H1 (cell line): ENCODE measurements around the gene LMX1B. TPM values are rescaled to one million over a fixed set of nuclear protein-coding genes. Genes with fewer than 3 reads are reported as not detected.

Experiments used
- CTCF ChIA-PET: fragments of 300-600 bp; sonication (Branson Sonifier 250); formaldehyde crosslinking; loops from one replicate; lab custom pipeline; 2021; ENCODE audit not compliant: partially characterized antibody; lab: Charles Lee
- POLR2A ChIA-PET: fragments of 300-600 bp; sonication (Branson Sonifier 250); formaldehyde crosslinking; loops from one replicate; lab custom pipeline; 2021; ENCODE audit warnings: inconsistent platforms; ENCODE audit not compliant: partially characterized antibody; lab: Charles Lee
- DNase-seq, 2 experiments: peaks; one replicate each; pipeline versions ENCODE4 v3.0.0 to v3.0.0-alpha.2; 2010 to 2022; ENCODE audit warnings: low spot score in 2 of 2, low read depth in 1 of 2, mixed read lengths in 1 of 2
- FAIRE-seq: peaks from 2 replicates; lab custom pipeline; 2011; peaks lifted over from hg19 to GRCh38; lab: Jason Lieb, UNC
- H2AFZ ChIP-seq: 2 replicates; pipeline ENCODE4 v1.8.1; 2012; ENCODE audit warnings: low read length, inconsistent platforms
- H2AK5ac ChIP-seq: 2 replicates; pipeline ENCODE4 v1.6.1; 2013; ENCODE audit warnings: low read depth, low read length
- H2BK120ac ChIP-seq: replicated peaks from 2 replicates; pipeline ENCODE3; 2013; ENCODE audit warnings: low read depth, low read length, inconsistent platforms
- H2BK12ac ChIP-seq: 2 replicates; pipeline ENCODE4 v1.6.1; 2013; ENCODE audit warnings: low read depth, low read length
- H2BK15ac ChIP-seq: 2 replicates; pipeline ENCODE4 v1.6.1; 2013; ENCODE audit warnings: low read length
- H2BK20ac ChIP-seq: 2 replicates; pipeline ENCODE4 v1.6.1; 2013; ENCODE audit warnings: low read length
- H2BK5ac ChIP-seq: 2 replicates; pipeline ENCODE4 v1.6.1; 2013; ENCODE audit warnings: low read depth, low read length
- H3K14ac ChIP-seq: 2 replicates; pipeline ENCODE4 v1.6.1; 2013; ENCODE audit warnings: inconsistent platforms; ENCODE audit not compliant: insufficient read length
- H3K18ac ChIP-seq: 2 replicates; pipeline ENCODE4 v1.6.1; 2013; ENCODE audit warnings: low read length; ENCODE audit errors: extremely low read depth
- H3K23ac ChIP-seq: 2 replicates; pipeline ENCODE4 v1.6.1; 2013; ENCODE audit warnings: inconsistent platforms; ENCODE audit not compliant: insufficient read length
- H3K23me2 ChIP-seq: 2 replicates; pipeline ENCODE4 v1.6.1; 2013; ENCODE audit warnings: low read depth, low read length
- H3K27ac ChIP-seq: 2 replicates; pipeline ENCODE4 v1.6.1; 2011; ENCODE audit warnings: low read depth, low read length, inconsistent platforms
- H3K27me3 ChIP-seq, 4 experiments: replicated peaks in 1 of 4; 1 replicate in 1 of 4; 2 replicates in 3 of 4; pipeline versions ENCODE4 v1.6.1 to v1.8.1; 2011 to 2013; ENCODE audit warnings: low read length in 3 of 4, mild to moderate bottlenecking in 3 of 4, inconsistent platforms in 2 of 4, mixed read lengths in 2 of 4, moderate library complexity in 1 of 4; ENCODE audit not compliant: control insufficient read depth in 3 of 4, insufficient read depth in 3 of 4; ENCODE audit errors: extremely low read depth in 1 of 4
- H3K36me3 ChIP-seq, 4 experiments: 2 replicates each; pipeline versions ENCODE4 v1.6.1 to v1.8.1; 2011 to 2013; ENCODE audit warnings: mild to moderate bottlenecking in 4 of 4, low read length in 3 of 4, moderate library complexity in 2 of 4, control low read depth in 1 of 4, inconsistent platforms in 1 of 4; ENCODE audit not compliant: insufficient read depth in 4 of 4, control insufficient read depth in 2 of 4
- H3K4ac ChIP-seq: replicated peaks from 2 replicates; pipeline ENCODE3; 2013; ENCODE audit warnings: low read length, low read depth, mixed read lengths, inconsistent platforms; ENCODE audit not compliant: insufficient read length
- H3K4me1 ChIP-seq, 4 experiments: replicated peaks in 1 of 4; 1 replicate in 1 of 4; 2 replicates in 3 of 4; pipeline versions ENCODE4 v1.6.1 to v1.8.1; 2011 to 2013; ENCODE audit warnings: low read length in 3 of 4, inconsistent platforms in 2 of 4, mixed read lengths in 1 of 4; ENCODE audit not compliant: insufficient read depth in 4 of 4, control insufficient read depth in 3 of 4
- H3K4me2 ChIP-seq, 2 experiments: 2 replicates each; pipeline versions ENCODE4 v1.6.1 to v1.8.1; 2011 to 2013; ENCODE audit warnings: low read depth in 2 of 2, low read length in 2 of 2, control low read depth in 1 of 2, inconsistent platforms in 1 of 2, mild to moderate bottlenecking in 1 of 2; ENCODE audit not compliant: insufficient read depth in 1 of 2
- H3K4me3 ChIP-seq, 4 experiments: fragments of 200-600, 300-600 bp in 1 of 4; sonication (generic), shearing (Covaris generic), sonication (Bioruptor Twin) in 1 of 4; 2 replicates each; pipeline versions ENCODE4 v1.5.1 to v1.8.1; 2011 to 2016; ENCODE audit warnings: low read length in 4 of 4, low read depth in 3 of 4, control low read depth in 2 of 4, inconsistent platforms in 2 of 4, mild to moderate bottlenecking in 2 of 4, mixed read lengths in 1 of 4, moderate library complexity in 1 of 4; ENCODE audit not compliant: insufficient read depth in 2 of 4; ENCODE audit errors: extremely low read depth in 1 of 4
- H3K56ac ChIP-seq: replicated peaks from 2 replicates; pipeline ENCODE3; 2013; ENCODE audit warnings: low read depth, mild to moderate bottlenecking, mixed read lengths, low read length, inconsistent platforms; ENCODE audit not compliant: insufficient read length
- H3K79me1 ChIP-seq: 2 replicates; pipeline ENCODE4 v1.6.1; 2013; ENCODE audit warnings: low read depth, low read length, control low read depth
- H3K79me2 ChIP-seq, 2 experiments: 2 replicates each; pipeline versions ENCODE4 v1.6.1 to v1.8.1; 2012 to 2013; ENCODE audit warnings: low read length in 2 of 2, mild to moderate bottlenecking in 2 of 2, inconsistent platforms in 1 of 2; ENCODE audit not compliant: insufficient read depth in 2 of 2, control insufficient read depth in 1 of 2
- H3K9ac ChIP-seq, 4 experiments: replicated peaks in 1 of 4; 1 replicate in 1 of 4; 2 replicates in 3 of 4; pipeline versions ENCODE4 v1.6.1 to v1.8.1; 2011 to 2013; ENCODE audit warnings: low read depth in 3 of 4, low read length in 3 of 4, control low read depth in 2 of 4, mild to moderate bottlenecking in 2 of 4, moderate library complexity in 2 of 4, inconsistent platforms in 1 of 4; ENCODE audit errors: extremely low read depth in 1 of 4
- H3K9me3 ChIP-seq, 2 experiments: 2 replicates each; pipeline versions ENCODE4 v1.6.1 to v1.8.1; 2012 to 2013; ENCODE audit warnings: mild to moderate bottlenecking in 2 of 2, moderate library complexity in 2 of 2, control low read depth in 1 of 2, inconsistent platforms in 1 of 2, low read depth in 1 of 2, low read length in 1 of 2, mixed read lengths in 1 of 2; ENCODE audit not compliant: insufficient read depth in 2 of 2
- H4K20me1 ChIP-seq, 2 experiments: replicated peaks in 1 of 2; 2 replicates each; pipeline versions ENCODE3 to v1.8.1; 2011 to 2013; ENCODE audit warnings: inconsistent platforms in 2 of 2, low read length in 2 of 2, mild to moderate bottlenecking in 1 of 2; ENCODE audit not compliant: insufficient read depth in 2 of 2, control insufficient read depth in 1 of 2
- H4K5ac ChIP-seq: 2 replicates; pipeline ENCODE4 v1.6.1; 2013; ENCODE audit warnings: low read length, low read depth, mixed read lengths, inconsistent platforms; ENCODE audit not compliant: insufficient read length
- H4K8ac ChIP-seq: 2 replicates; pipeline ENCODE4 v1.8.0; 2013; ENCODE audit warnings: mild to moderate bottlenecking, moderate library complexity, low read length, inconsistent platforms; ENCODE audit not compliant: insufficient read depth; ENCODE audit errors: extremely low read depth
- H4K91ac ChIP-seq: replicated peaks from 2 replicates; pipeline ENCODE3; 2013; ENCODE audit warnings: low read length, mixed read lengths, inconsistent platforms; ENCODE audit not compliant: insufficient read length
- BRCA1 ChIP-seq: IDR thresholded peaks from 2 replicates; pipeline ENCODE4 v1.6.1; 2012; ENCODE audit warnings: low read depth, low read length, improper control_type of control experiment
- CBX5 ChIP-seq: fragments of 300-800, 300-1000 bp; sonication (generic); IDR thresholded peaks from 2 replicates; pipeline ENCODE4 v1.7.1; 2016; ENCODE audit warnings: antibody characterized with exemption, low read length, low read depth
- CBX8 ChIP-seq: fragments of 300-800, 300-1000 bp; sonication (generic); IDR thresholded peaks from 2 replicates; pipeline ENCODE4 v1.7.1; 2016; ENCODE audit warnings: low read depth, low read length, borderline replicate concordance
- FOSL1 ChIP-seq: IDR thresholded peaks from 2 replicates; pipeline ENCODE4 v1.6.1; 2011; ENCODE audit warnings: mild to moderate bottlenecking, low read depth, low read length, moderate library complexity; ENCODE audit not compliant: insufficient read depth
- JUN ChIP-seq: IDR thresholded peaks from 2 replicates; pipeline ENCODE4 v1.6.1; 2011; ENCODE audit warnings: low read depth, mild to moderate bottlenecking, improper control_type of control experiment, low read length
- KDM5A ChIP-seq: fragments of 200-600 bp; IDR thresholded peaks from 2 replicates; pipeline ENCODE4 v1.7.1; 2012; ENCODE audit warnings: mild to moderate bottlenecking, low read length, inconsistent platforms, mixed read lengths
- MAX ChIP-seq: IDR thresholded peaks from 2 replicates; pipeline ENCODE4 v1.6.1; 2012; ENCODE audit warnings: inconsistent platforms
- SIRT6 ChIP-seq: IDR thresholded peaks from one replicate; pipeline ENCODE4 v1.7.1; 2012; ENCODE audit warnings: low read length, inconsistent platforms
- TAF1 ChIP-seq: IDR thresholded peaks from 2 replicates; pipeline ENCODE4 v1.6.1; 2011; ENCODE audit warnings: mild to moderate bottlenecking, low read depth, low read length
- WGBS, 2 experiments: shearing (Covaris generic) in 1 of 2; methylation state at CpG; one replicate each; pipeline versions ENCODE4 v1.1.6 to v1.1.7; 2013 to 2015; ENCODE audit warnings: low lambda C conversion rate in 2 of 2, mixed read lengths in 2 of 2, inconsistent platforms in 1 of 2, low coverage in 1 of 2, missing lambda C conversion rate in 1 of 2; ENCODE audit not compliant: insufficient replicate concordance in 2 of 2, insufficient coverage in 1 of 2, insufficient read length in 1 of 2; ENCODE audit errors: extremely low coverage in 1 of 2, missing lambda C conversion rate in 1 of 2; 5-methylcytosine and 5-hydroxymethylcytosine counted together
- polyA plus RNA-seq, 7 experiments: library from polyadenylated mRNA; depleted of rRNA in 3 of 7; stranded (reverse) in 5 of 7; unstranded in 2 of 7; fragments of >200 nt in 5 of 7; fragments of 200-250 nt in 2 of 7; gene quantifications; 1 replicate in 5 of 7; 2 replicates in 1 of 7; 4 replicates in 1 of 7; pipeline versions ENCODE4 v1.2.1 to v1.2.3, GENCODE V29; 2011 to 2013; ENCODE audit warnings: missing spikeins in 2 of 7, mixed read lengths in 2 of 7
- total RNA-seq: library from RNA; stranded (reverse); fragmentation: NEBNext Ultra II Directional; extraction: Animal tissue kit (Norgen Biotek cat#: 25700); gene quantifications from 2 replicates; pipeline ENCODE4 v1.2.1, GENCODE V29; 2021

LMX1B gene
- total and polyA plus RNA-seq, 2 of the 8 experiments (the other 6 are each of a cell fraction or from before 2014, with no cell fraction given), result 0.09 to 0.37 TPM

DNA sequence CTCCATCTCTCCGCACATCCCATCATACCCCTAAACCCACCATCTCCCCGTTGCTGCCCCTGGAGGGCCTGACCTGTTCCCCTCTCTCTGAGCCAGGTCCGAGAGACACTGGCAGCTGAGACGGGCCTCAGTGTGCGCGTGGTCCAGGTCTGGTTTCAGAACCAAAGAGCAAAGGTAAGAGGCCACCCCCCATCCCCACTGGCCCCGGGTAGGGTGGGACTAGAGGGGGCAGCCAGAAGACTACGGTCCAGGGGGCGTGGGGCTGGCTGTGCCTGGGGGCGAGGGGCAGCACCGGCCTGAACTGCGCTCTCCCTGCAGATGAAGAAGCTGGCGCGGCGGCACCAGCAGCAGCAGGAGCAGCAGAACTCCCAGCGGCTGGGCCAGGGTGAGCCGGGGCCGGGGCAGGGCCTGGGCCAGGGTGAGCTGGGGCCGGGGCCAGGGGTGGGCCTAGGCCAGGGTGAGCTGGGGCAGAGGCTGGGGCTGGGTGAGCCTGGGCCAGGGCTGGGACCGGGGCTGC lies 79.8 kb downstream of the LMX1B start:
- Histone ChIP-seq H2BK12ac (no peak overlapping the region), H4K20me1 (peaks cover 0 to 4% of the 10 kb centered on the region in 2 experiments), H2AFZ (no peak overlapping the region), H3K23me2 (no peaks in the 10 kb centered on the region), H3K14ac (no peak overlapping the region), H3K4me3 (no peak overlapping the region), H3K79me1 (no peaks in the 10 kb centered on the region), H3K18ac (no peak overlapping the region), H3K36me3 (no peaks in the 10 kb centered on the region), H4K5ac (no peak overlapping the region), H3K27me3 (peaks cover 0 to 3% (median under 1%) of the 10 kb centered on the region in 4 experiments; a peak in 2 of 7 replicates), H3K4me2 (no peak overlapping the region), H3K79me2 (no peaks in the 10 kb centered on the region), H3K23ac (no peak overlapping the region), H4K91ac (no peak overlapping the region), H3K4ac (no peak overlapping the region), H2BK5ac (no peak overlapping the region), H3K9ac (no peak overlapping the region), H2BK20ac (no peak overlapping the region), H2BK15ac (no peak overlapping the region), H2AK5ac (no peak overlapping the region), H3K56ac (no peak overlapping the region), H3K27ac (no peak overlapping the region), H4K8ac (peak overlapping the region; percentile 14; the same call in 1 of the 2 replicates), H3K9me3 (no peaks in the 10 kb centered on the region), H3K4me1 (peaks cover 0 to 5% (median 2%) of the 10 kb centered on the region in 4 experiments; a peak in 4 of 7 replicates), H2BK120ac (no peak overlapping the region)
- CTCF ChIA-PET, result interaction anchor here (1.1 to 3.1 kb wide), 7 partner anchors 10 to 146 kb away, joined by 3 to 47 read pairs (median 5); no protein-coding TSS in a partner anchor
- FAIRE-seq, result no peak
- 87% methylated on average over 11 of the region's 20 CpGs; no CpG with 5 or more reads in 1 of the 2 experiments for WGBS, 2 experiments
- POLR2A ChIA-PET, result interaction anchor here (0.8 kb wide), 1 partner anchor 28 kb away, joined by 3 read pairs; no protein-coding TSS in a partner anchor
- DNase-seq, result no peak
- TF ChIP-seq MAX, result no peak
- no peak for TF ChIP-seq SIRT6
- TF ChIP-seq JUN, result no peak
- no peak for TF ChIP-seq CBX8
- no peak for TF ChIP-seq KDM5A
- no peak for TF ChIP-seq TAF1
- TF ChIP-seq CBX5, result no peak
- TF ChIP-seq BRCA1, result no peak
- no peak for TF ChIP-seq FOSL1
